HG02840 (cell line): Measurements from ENCODE around the gene GDF2.

Source experiments
- ATAC-seq: cut with Tn5 transposase; IDR thresholded peaks from one replicate; pipeline ENCODE4 v1.9.1; 2021; ENCODE audit warnings: mild to moderate bottlenecking, moderate library complexity, moderate number of reproducible peaks; ENCODE audit not compliant: unreplicated experiment, low FRiP score

GDF2 gene

DNA sequence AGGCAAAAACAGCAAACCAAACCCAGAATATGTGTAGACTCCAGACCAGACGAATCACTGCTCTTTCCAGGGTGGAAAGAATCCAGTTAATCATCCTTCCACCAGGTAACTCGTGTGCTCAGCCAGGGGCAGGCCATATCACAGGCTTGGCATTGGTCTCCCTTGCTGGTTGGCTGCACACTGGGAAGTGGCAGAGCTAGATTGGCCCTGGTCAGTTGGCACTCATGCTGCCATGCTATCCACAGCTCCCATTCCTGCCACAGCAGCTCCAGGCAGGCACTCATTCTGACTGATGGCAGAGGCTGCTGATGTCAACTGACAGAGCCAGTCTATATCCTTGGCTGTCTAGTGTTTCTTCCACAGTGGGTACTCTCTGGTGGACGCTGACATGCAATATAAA is 31.9 kb upstream of the GDF2 start:
- no peak for ATAC-seq

DNA sequence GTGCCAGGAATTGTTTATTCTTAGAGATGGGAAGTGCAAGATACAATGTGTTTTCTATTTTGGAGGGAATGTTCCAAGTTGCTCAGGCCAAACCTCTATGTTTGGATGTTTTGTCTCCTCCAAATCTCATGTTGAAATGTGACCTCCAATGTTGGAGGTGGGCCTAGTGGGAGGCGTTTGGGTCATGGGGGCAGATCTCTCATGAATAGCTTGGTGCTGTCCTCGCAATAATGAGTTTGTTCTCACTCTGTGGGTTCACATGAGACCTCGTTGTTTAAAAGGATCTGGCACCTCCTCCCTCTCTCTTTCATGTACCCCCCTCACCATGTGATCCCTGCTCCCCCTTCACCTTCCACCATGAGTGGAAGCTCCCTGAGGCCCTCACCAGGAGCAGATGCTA is 30.6 kb upstream of the GDF2 start:
- ATAC-seq, result no peak

GRCh38 chr10:47294057-47294456 is 28.2 kb upstream of the GDF2 start:
- no peak for ATAC-seq

- no peak for ATAC-seq
Measured at GRCh38 chr10:47294501-47294900, 27.8 kb upstream of the GDF2 start.

GRCh38 chr10:47295411-47295810 is 26.8 kb upstream of the GDF2 start:
- ATAC-seq, result no peak

DNA sequence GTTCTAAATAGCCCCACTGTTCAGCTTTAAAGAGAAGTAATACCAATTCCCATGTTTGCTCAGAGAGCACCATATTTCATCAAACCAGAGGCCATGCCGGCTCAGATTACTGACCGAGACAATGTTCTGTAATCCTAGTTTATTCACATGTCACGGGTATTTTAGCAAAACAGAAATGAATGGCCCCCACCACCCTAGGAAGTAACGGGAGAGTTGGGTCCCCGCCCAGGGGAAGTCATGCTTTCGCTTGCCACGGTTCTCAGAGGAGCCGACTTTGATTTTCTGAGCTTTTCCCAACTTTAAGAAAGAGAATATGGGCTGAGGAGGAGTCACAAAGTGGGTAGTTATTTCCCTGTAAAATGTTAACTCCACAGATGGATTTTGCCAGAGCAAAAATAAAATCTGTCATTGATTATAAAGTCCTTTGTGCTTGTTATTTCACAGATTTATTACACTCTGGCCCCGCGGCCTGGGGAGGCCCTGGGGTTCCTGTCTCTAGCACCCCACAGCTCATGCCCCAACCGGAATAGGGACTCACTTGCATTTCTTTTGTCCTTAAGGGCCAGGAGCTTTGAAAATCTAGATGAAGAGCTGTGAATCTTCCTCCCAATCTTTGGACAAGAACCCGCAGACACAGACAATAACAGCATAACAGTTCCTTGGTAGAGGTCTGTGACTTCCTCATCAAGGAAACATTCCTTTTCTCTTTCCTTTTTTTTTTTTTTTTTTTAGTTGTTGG is 25.9 kb upstream of the GDF2 start:
- ATAC-seq, result no peak

DNA sequence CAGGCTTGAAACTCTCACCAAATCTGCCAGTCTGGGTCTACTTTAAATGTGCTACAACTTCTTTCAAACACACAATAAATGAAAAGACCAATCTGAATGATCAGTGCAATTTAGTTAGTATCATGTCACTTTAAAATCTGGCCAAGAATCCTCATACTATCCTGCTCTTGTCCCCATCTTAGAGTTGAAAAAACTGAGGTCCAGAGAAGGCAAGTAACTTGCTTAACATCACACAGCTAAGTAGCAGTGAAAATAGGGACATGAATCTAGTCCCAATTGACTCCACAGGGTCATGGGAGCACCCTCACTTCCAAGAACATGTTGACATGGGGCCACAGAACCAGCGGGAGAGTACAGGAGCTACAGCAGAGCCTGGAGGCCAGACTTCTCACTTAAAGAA is 25.3 kb upstream of the GDF2 start:
- ATAC-seq, result no peak

DNA sequence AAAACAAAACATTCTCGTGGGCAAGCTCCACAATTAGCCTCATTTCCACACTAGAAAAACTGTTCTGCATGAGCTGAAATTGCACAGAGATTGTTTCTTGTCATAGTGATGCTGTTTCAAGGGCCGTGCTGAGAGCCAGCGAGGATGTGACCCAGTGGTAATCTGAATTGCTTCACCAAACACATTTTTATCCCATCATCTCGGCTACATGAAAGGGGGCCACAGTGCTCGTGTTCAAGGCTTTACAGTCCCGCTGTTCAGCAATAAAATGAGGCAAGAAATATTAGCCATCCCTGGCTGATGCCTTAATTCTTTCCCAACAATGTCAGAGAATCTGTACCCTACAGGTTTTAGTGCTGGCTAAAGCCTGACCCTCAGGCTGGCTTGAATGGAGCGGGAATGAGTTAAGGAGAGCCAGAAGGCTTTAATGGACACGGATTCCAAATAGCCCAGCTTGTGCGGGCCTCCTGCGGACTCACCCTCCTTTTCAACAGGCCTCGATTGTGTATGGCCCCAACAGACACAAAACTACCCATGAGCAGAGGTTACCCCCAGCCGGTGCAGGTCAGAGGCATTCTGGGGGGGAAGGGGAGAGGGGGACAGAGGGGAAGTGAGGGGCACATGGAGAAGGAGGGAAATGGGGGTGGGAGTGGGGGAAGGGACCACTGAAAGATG is 24.3 kb upstream of the GDF2 start:
- no peak for ATAC-seq

DNA sequence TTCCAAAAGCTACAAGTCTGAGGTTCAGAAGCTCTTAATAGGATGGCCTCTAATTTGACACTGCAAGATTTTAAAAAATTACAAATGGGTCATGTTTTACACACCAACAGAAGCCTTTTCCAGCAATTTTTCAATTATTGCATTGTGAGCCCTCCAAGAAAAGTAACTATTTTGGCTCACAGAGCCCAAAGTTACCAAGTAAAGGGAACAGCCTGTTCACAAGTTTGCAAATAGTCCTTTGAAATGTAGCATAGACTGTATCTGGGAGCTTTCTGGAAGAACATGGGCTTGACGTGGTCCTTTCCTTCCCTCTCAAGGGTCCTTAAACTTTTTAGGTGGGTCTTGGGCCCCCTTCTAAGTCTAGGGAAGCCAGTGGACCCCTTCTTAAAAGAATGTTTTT is 23.5 kb upstream of the GDF2 start:
- ATAC-seq, result no peak

DNA sequence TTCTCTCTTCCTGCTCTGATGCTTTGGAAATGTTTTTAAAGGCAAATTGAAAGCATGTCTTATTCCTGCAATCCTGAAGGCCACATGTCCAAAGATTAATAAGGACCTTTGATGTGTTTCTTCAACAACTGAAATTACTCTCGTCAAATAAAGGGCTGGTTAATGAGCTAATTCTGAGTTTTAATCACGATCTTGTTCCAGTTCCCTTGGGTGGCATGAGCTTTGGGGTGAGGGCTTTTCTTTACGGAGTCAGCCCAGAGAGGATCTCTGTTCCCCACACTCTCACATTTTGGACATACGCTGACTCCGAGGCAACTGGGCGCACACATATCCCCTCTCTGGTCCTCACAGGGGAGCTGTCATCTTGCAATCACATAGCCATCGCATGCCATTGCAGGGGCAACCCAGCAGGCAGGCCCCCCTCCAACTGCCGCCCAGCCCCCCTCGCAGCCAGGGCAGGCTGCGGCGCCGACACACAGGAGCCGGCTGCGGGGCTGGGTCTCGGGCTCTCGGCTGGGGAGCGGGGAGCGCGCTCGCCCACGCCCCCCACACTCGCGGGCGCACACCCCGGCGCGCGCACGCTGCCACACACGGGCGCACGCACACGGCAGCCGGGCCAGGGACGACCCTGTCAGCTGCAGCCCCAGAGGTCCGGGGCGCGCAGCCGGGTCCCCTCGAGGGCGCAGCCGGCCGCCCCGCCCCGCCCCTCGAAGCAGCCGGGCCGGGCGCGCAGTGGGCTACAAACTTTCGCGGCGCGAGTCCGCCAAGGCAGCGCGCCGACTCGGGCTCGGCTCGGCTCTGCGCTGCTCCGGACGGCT is 22.4 kb upstream of the GDF2 start, which contains the start of gene GDF10:
GDF10 (plus strand) TSS at position 587 of the 818 bp plus-strand sequence. CDS start 455 bp downstream, outside the sequence.
- ATAC-seq, result no peak

GRCh38 chr10:47300429-47300931 is 21.8 kb upstream of the GDF2 start:
- ATAC-seq, result no peak

GRCh38 chr10:47301833-47302232 is 20.4 kb upstream of the GDF2 start:
- no peak for ATAC-seq

- no peak for ATAC-seq
Measured at GRCh38 chr10:47303105-47303504, 19.1 kb upstream of the GDF2 start.

DNA sequence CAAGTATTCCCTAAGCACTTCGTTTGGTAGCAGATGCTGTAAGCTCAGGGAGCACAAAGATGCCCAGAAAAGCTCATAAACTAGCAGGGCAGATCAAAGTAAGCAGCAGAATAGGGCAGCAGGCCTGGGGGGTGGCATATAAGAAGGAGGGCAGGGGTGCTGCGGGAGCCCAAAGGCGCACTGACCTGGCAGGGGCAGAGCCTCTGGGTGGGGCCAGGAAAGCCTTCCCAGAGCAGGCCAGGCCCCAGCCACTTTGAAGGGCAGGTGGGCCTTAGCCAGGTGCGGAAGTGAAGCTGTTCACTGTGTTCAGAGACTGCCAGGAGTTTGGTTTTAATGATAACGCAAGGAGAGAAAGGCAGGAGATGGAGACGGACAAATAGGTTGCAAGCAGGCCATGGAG is 18.4 kb upstream of the GDF2 start:
- ATAC-seq, result no peak

DNA sequence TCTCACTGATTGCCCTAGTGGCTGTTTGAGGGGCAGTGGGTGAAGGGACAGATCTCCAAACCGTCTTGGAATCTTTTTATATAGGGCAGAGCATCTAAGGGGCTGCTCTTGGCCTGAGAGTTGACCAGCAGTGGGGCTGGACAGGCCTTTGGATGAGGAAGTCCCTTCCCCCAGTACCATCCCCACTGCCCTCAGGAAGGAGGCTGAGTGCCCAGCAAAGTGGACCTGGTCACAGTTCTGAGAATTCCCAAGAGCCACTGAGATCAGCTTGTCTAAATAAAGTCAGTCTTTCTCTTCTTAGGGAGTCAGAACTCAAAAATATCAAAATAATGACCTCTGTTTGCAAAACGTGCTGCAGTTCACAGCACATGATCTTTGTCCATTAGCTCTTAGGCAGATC is 16.7 kb upstream of the GDF2 start:
- no peak for ATAC-seq

GRCh38 chr10:47306387-47307210 is 15.7 kb upstream of the GDF2 start:
- ATAC-seq, result no peak

DNA sequence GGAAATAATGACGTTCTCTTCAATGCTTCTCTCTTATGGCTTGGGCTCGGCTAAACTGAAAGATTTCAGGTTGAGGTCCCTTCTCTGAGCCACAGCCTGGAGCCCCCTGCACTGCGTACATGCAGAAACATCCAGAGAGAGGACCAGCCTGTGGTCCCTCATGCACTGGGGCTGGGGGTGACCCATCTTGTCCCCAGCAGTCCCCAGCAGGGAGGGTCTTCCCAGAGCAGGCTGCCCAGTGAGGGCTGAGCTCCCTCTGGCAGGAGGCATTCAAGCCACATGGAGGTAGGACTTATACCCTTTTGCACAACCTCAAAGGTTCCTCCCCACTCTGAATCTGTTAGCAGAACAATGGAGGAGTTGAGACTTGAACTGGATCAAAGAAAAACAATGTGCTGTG is 14.9 kb upstream of the GDF2 start:
- ATAC-seq, result no peak

GRCh38 chr10:47308775-47309174 is 13.5 kb upstream of the GDF2 start:
- no peak for ATAC-seq

DNA sequence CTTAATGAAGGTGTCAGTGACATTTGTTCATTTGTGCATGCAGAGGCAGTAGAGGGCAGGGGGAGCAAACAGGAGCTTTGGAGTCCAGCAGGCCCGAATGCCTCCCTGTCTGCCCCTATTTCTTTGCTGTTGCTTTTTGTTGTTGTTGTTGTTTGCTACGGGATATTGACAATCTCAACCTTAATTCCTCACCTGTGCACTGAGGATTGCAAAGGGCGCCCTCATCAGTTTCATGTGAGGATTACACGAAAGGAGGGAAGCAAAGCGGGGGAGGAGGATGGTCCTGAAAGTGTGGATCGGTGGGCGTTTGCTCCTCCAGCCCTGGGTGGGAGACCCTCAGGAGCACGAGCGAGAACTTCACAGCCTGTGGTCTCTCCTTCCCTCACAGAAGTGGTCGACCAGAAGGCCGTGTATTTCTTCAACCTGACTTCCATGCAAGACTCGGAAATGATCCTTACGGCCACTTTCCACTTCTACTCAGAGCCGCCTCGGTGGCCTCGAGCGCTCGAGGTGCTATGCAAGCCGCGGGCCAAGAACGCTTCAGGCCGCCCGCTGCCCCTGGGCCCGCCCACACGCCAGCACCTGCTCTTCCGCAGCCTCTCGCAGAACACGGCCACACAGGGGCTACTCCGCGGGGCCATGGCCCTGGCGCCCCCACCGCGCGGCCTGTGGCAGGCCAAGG is 12.7 kb upstream of the GDF2 start:
- ATAC-seq, result no peak

- no peak for ATAC-seq
Measured at GRCh38 chr10:47310090-47310505, 12.2 kb upstream of the GDF2 start.
